GM04503 (cell line): Measurements from ENCODE around the gene ALOX12.

Experiments used
- DNase-seq: peaks from one replicate; pipeline ENCODE4 v3.0.0-alpha.2; 2012; ENCODE audit warnings: low read depth

Gene ALOX12

GRCh38 chr17:7022781-7023571 is 27.1 kb downstream of the ALOX12 start, which contains the start of gene BCL6B:
TSS of gene BCL6B (plus strand) at chr17:7023050. CDS start at chr17:7023672, 622 bp downstream.
- DNase-seq = no peak

- DNase-seq = no peak
Measured at GRCh38 chr17:7023576-7024401, 27.9 kb downstream of the ALOX12 start.

DNA sequence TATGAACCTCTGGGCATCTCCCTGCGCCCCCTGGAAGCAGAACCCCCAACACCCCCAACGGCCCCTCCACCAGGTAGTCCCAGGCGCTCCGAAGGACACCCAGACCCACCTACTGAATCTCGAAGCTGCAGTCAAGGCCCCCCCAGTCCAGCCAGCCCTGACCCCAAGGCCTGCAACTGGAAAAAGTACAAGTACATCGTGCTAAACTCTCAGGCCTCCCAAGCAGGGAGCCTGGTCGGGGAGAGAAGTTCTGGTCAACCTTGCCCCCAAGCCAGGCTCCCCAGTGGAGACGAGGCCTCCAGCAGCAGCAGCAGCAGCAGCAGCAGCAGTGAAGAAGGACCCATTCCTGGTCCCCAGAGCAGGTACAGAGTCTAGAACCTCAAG is 28.5 kb downstream of the ALOX12 start:
- DNase-seq = no peak

DNA sequence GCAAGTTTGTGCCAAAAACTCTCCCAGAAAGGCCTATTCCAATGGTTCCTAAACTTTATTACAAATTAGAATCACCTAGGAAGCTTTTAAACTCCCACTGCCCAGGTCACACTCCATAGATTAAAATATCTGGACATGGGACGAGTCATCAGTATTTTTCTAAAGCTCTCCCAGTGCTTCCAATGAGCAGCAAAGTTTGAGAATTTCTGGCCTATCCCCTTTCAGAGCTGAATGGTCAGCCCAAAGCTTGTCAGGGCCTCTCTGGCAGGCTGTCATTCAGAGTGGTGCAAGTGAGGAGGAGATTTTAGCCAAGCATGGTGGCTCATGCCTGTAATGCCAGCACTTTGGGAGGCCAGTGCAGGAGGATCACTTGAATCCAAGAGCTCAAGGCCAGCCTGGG is 29.4 kb downstream of the ALOX12 start:
- no peak for DNase-seq

- DNase-seq = no peak
Measured at GRCh38 chr17:7026471-7027115, 30.7 kb downstream of the ALOX12 start.

GRCh38 chr17:7027335-7027734 is 31.5 kb downstream of the ALOX12 start:
- no peak for DNase-seq

DNA sequence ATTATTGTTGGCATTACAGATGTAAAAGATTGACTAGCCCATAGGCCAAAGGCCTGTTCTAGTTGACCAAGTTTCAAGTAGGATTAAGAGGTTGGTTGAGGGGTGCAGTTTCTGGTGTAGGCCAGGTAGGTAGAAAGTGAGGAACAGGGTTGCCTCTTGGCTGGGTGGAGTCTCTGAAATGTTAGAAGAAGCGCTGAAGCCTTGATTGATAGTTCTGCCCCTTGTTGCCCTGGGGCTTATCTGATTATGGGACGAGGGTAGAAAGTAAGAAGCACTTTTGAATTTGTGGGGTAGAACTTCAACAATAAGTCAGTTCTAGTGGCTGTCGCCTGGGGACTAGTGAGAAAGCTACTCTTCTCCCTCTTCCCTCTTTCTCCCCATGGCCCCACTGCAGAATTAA is 33.2 kb downstream of the ALOX12 start:
- DNase-seq = no peak

GRCh38 chr17:7029659-7030058 is 33.8 kb downstream of the ALOX12 start:
- DNase-seq = no peak

- no peak for DNase-seq
Measured at GRCh38 chr17:7034955-7035590, 39.2 kb downstream of the ALOX12 start.

GRCh38 chr17:7035591-7036368 is 39.9 kb downstream of the ALOX12 start, which contains the start of gene SLC16A13:
TSS of gene SLC16A13 (plus strand) at chr17:7036015. CDS start at chr17:7036383, 368 bp downstream.
- DNase-seq = peak; percentile 82

- no peak for DNase-seq
Measured at GRCh38 chr17:7038025-7038862, 42.4 kb downstream of the ALOX12 start.

DNA sequence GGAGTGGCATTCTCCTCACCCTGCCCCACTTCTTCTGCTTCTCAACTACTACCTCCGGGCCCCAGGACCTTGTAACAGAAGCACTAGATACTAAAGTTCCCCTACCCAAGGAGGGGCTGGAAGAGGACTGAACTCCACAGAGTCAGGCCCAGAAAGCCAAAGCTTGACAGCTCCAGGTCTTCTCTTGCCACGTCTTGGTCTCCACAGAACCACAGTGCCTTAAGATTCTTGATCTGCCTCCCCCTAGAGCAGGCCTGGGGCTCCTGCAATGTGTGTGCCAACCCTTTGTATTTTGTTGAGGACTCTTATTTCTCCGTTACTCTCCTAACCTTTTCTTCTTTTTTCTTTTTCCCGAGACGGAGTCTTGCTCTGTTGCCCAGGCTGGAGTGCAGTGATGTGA is 44.0 kb downstream of the ALOX12 start:
- DNase-seq = no peak

GRCh38 chr17:7041607-7042500 is 46.0 kb downstream of the ALOX12 start:
- no peak for DNase-seq

DNA sequence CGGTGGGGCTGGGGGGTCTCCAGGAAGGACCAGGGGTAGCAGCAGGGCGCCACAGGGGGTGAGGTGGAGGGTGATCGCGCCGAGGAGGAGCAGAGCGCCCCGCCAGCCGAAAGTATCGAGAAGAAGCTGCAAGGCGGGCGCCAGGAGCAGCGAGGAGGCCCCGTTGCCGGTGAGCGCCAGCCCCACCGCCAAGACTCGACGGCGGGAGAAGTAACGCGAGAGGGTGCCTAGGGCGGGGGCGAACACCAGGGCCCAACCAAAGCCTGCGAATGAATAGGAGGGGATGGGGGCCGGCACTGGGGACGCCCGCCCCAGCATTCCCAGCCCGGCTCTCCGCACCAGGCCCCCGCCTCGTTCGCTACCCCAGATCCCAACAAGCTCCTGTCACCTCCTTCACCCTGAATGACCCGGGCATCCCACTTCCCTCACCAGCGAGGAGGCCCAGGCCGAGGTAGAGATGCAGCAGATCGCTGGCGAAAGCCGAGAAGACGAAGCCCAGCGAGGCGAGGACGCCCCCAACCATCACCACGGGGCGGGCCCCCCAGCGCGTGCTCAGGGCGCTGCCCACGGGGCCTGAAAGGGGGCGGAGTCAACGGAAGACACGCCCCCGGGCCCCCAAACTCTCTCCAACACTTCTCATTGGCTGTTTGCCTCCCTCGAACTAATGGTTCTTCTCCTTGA is 46.8 kb downstream of the ALOX12 start:
- no peak for DNase-seq

DNA sequence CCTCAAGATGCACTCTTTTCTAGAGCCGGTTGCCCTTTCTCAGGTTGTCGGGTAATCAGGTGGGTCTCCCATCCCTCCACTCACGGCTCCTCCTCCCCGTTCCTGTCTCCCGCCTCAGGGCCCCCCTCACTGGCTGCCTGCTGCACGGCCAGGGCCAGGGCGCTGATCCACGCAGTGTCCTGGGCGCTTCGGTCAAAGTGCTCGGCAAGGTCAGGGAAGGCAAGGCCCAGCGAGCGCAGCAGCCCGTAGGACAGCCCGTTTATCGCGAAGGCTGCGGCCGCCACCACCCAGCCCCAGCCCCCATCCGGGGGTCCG is 47.3 kb downstream of the ALOX12 start:
- DNase-seq = no peak

DNA sequence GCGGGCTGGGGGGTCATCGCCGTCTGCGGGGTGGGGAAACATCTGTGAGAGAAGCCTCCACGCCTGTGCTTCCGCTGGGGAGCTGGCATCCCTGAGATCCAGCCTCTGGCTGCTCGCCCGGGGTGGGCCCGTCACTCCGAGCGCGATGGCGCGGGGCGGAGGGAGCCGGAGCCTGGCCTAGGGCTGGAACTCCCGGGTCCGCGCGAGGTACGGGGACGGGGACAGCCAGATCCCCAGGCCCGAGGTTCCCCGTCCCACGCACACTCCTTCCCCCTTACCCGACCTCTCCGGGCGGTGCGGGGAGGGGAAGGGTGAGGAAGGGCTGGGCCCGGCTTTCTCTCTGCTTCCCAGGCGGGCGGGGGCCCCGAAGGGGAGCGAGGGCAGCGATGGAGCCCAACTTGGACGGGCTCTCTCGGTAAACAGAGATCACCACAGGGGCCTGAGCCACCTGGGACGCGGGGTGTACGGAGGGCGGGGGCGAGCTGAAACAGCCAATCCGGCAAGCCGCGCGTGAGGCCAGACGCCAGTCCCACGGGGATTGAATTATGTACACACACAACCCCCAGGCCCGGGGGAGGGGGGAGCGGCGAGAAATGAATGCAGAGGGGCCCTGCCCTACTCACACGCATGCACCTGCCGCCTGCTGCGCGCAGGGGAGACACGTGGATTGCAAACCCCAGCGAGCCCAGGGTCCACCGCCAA is 47.8 kb downstream of the ALOX12 start, which contains the start of gene SLC16A11:
SLC16A11 (minus strand) TSS at position 596 of the 702 bp plus-strand sequence; CDS start at position 17, 579 bp downstream.
- no peak for DNase-seq

GRCh38 chr17:7045492-7046126 is 49.8 kb downstream of the ALOX12 start:
- DNase-seq = no peak
